Measurements from ENCODE around the gene GRK5. TPM values are rescaled to one million over a fixed set of nuclear protein-coding genes. Genes with fewer than 3 reads are reported as not detected.

GRK5 gene
- total RNA-seq, 4 donors from 2014 or later: 9.2 to 27.3 (median 15.0) TPM

DNA sequence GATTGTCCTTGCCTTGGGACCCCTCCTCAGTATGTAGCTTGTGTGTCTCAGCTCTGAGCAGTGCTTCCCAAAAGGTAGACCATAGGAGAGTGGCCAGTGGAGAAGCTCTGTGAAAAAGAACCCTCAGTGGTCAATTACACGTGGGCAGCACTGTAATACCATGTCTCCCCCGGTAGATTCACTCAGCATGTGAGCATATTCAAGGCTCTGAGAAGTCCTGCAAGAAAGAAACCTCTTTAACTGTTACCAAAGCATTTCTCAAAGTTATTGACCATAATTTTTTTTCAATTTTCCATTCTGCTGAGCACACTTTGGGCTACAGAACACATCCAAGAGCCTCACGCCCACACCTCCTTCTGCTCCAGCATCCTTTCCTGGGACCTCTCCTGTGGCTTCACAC lies 192.1 kb downstream of the GRK5 start:
- H3K4me1 ChIP-seq: peaks cover 0 to 30% of the 10 kb centered on the region in 2 donors
- DNase-seq: no peak
- TF ChIP-seq, protein P1, sequence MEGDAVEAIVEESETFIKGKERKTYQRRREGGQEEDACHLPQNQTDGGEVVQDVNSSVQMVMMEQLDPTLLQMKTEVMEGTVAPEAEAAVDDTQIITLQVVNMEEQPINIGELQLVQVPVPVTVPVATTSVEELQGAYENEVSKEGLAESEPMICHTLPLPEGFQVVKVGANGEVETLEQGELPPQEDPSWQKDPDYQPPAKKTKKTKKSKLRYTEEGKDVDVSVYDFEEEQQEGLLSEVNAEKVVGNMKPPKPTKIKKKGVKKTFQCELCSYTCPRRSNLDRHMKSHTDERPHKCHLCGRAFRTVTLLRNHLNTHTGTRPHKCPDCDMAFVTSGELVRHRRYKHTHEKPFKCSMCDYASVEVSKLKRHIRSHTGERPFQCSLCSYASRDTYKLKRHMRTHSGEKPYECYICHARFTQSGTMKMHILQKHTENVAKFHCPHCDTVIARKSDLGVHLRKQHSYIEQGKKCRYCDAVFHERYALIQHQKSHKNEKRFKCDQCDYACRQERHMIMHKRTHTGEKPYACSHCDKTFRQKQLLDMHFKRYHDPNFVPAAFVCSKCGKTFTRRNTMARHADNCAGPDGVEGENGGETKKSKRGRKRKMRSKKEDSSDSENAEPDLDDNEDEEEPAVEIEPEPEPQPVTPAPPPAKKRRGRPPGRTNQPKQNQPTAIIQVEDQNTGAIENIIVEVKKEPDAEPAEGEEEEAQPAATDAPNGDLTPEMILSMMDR (IDR thresholded peaks at IDR 0.05): no peak
- no peak for TF ChIP-seq POLR2A (IDR thresholded peaks at IDR 0.05)
- H3K27ac ChIP-seq: no peak overlapping the region
- intact Hi-C loops (cut with DNase I): no loop called here
- WGBS, 2 donors: 95 to 100% methylated on average over 3 of the region's 3 CpGs
- no peaks in the 10 kb centered on the region for H3K36me3 ChIP-seq
- no peaks in the 10 kb centered on the region for H3K27me3 ChIP-seq
- H3K4me3 ChIP-seq (replicated peaks in 1 of 3): no peak overlapping the region
- no peaks in the 10 kb centered on the region for H3K9me3 ChIP-seq

DNA sequence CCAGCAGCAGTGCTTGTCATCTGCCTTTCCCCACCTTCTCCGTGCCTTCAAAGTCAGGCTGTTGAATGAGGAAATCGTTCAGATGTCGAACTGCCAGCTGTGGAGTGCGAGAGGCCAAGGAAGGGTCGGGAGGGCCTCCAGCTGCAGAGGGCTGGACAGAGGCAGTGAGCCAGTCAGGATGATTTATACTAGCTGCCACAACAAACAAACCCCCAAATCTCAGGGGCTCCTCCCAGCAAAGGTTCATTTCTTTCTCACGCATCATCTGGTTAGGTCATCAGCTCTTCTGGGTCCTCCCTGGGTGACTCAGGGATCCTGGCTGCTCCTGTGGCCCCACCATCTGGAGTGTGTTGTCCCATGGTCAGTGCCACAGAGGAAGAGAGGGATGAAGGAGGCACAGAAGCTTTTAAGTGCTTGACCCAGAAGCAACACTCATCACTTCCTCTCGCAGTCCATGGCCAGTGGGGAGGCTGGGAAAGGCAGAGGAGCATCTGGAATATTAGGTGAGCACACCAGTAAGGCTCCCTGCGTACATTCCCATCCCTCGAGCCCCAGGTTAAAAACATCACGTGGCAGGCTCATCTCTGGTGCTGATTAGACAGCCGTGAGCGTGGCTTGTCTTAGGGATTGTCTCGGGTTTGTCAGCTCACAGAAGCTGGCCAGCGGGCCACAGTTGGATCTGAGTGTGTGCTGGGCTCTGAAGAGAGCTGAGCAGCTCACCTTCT lies 194.5 kb downstream of the GRK5 start:
- TF ChIP-seq, protein P1 (IDR thresholded peaks at IDR 0.05): no peak
- no peak for TF ChIP-seq POLR2A (IDR thresholded peaks at IDR 0.05)
- H3K36me3 ChIP-seq: no peaks in the 10 kb centered on the region
- intact Hi-C loops (cut with DNase I): no loop called here
- no peaks in the 10 kb centered on the region for H3K9me3 ChIP-seq
- no peaks in the 10 kb centered on the region for H3K27me3 ChIP-seq
- H3K4me1 ChIP-seq: peaks cover 9 to 28% of the 10 kb centered on the region in 2 donors
- H3K27ac ChIP-seq: no peak overlapping the region
- DNase-seq: no peak
- H3K4me3 ChIP-seq (replicated peaks in 1 of 3): no peak overlapping the region
- WGBS, 2 donors: 72 to 81% methylated on average over 12 to 14 of the region's 14 CpGs

DNA sequence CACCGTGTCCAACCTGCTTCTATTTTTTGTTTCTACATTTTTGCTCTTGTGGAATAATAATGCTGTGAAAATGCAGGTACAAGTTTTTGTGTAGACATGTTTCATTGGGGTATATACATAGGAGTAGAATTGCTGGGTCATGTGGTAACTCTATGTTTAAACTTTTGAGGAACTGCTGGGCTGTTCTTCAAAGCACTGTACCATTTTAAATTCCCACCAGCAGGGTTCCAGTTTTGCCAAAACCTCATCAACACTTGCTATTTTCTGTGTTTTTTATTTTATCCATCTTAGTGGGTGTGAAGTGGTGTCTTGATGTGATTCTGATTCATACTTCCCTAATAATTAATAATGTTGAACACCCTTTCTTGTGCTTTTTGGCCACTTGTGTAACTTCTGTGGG lies 196.6 kb downstream of the GRK5 start:
- Histone ChIP-seq H3K36me3 (no peaks in the 10 kb centered on the region), H3K4me3 (replicated peaks in 1 of 3) (no peak overlapping the region), H3K9me3 (no peaks in the 10 kb centered on the region), H3K27ac (no peak overlapping the region), H3K27me3 (no peaks in the 10 kb centered on the region), H3K4me1 (peaks cover 11 to 28% of the 10 kb centered on the region in 2 donors)
- DNase-seq: no peak
- intact Hi-C loops (cut with DNase I): no loop called here
- TF ChIP-seq POLR2A (IDR thresholded peaks at IDR 0.05): no peak
- TF ChIP-seq, protein P1 (IDR thresholded peaks at IDR 0.05): no peak
- 100% methylated on average over 1 of the region's 1 CpG for WGBS, 2 donors

DNA sequence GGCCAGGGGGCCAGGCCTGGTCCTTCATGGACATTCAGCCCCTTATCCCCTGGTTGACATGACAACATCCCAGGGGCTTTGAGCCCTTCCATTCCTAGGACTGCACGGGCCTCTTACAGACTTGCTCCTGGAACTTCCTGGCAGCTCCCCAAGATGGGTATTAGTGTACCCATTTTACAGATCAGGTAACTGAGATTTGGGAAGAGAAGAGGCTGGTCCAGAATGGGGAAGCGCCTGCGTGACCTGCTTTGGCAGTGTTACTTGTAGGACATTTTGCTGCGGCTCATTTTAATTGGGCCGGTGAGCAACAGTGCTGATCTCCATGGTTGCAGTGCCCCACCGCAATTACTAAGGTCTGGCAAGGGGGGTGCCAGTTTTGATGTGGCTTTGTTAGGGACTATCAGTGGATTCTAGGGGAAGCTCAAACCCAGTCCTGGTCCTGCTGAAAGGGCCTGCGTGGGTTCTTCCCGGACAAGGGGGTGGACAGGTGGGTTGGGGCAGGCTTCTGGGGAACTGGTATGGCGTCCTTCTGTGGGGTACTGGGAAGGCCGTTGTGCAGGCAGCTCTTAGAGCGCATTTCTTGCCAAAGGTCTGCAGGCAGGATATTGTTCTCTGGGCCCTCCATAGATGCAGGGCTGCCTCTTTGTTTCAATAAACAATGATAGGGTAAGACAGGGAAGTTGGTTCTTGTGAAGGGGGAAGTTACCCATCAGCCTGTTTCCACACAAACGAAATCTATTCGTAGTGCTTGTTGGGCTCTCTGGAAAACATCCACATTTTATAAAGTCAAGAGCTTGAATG lies 197.5 kb downstream of the GRK5 start:
- intact Hi-C loops (cut with DNase I): no loop called here
- no peak for DNase-seq
- Histone ChIP-seq H3K9me3 (no peaks in the 10 kb centered on the region), H3K4me1 (peaks cover 11 to 30% of the 10 kb centered on the region in 2 donors), H3K4me3 (replicated peaks in 1 of 3) (no peak overlapping the region), H3K36me3 (no peaks in the 10 kb centered on the region), H3K27ac (peak overlapping the region in 1 of 3 donors; percentile 8), H3K27me3 (no peaks in the 10 kb centered on the region)
- WGBS, 2 donors: 86 to 89% methylated on average over 11 to 13 of the region's 13 CpGs
- no peak for TF ChIP-seq POLR2A (IDR thresholded peaks at IDR 0.05)
- TF ChIP-seq, protein P1 (IDR thresholded peaks at IDR 0.05): no peak

DNA sequence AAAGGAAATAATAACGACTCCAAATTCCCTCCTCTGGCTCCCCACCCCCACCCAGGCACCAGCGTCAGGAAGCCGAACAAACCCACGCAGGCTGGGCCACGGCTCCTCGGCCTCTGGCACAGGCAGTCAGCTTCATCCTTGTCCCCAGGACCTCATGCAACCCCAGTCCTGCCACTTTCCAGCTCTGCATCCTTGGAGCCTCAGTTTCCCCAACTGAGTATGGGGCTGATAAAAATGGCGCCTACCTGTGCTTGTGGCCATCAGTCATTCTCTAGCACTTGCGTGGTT lies 198.1 kb downstream of the GRK5 start:
- no peaks in the 10 kb centered on the region for H3K27me3 ChIP-seq
- peak overlapping the region in 1 of 3 donors; percentile 20 for H3K27ac ChIP-seq
- 89 to 93% methylated on average over 8 of the region's 8 CpGs for WGBS, 2 donors
- H3K4me3 ChIP-seq (replicated peaks in 1 of 3): no peak overlapping the region
- intact Hi-C loops (cut with DNase I): no loop called here
- no peak for DNase-seq
- H3K36me3 ChIP-seq: no peaks in the 10 kb centered on the region
- TF ChIP-seq, protein P1 (IDR thresholded peaks at IDR 0.05): no peak
- no peak for TF ChIP-seq POLR2A (IDR thresholded peaks at IDR 0.05)
- peaks cover 12 to 30% of the 10 kb centered on the region in 2 donors for H3K4me1 ChIP-seq
- no peaks in the 10 kb centered on the region for H3K9me3 ChIP-seq

Data from thyroid gland (tissue), 4 donors.